Measurements from ENCODE around the gene PRSS27.

DNA sequence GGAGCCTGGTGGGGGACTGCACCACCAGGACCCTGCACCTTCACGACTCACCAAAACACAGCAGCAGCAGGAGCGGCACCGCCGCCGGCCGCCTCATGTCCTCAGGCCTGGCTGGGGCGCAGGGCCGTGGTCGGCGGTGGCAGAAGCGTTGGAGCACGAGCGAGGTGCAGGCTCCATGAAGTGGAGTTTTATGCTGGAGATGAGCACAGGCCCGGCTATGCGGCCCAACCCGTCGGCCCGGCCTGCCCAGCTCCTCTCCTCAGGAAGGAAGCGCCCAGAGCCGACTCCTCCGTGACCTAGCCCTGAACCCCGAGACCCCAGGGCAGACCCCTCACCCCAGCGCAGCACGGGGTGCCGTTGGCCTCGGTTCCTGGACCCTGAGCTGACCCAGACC is at the start of gene PRSS27:
- TF ChIP-seq, protein P1, sequence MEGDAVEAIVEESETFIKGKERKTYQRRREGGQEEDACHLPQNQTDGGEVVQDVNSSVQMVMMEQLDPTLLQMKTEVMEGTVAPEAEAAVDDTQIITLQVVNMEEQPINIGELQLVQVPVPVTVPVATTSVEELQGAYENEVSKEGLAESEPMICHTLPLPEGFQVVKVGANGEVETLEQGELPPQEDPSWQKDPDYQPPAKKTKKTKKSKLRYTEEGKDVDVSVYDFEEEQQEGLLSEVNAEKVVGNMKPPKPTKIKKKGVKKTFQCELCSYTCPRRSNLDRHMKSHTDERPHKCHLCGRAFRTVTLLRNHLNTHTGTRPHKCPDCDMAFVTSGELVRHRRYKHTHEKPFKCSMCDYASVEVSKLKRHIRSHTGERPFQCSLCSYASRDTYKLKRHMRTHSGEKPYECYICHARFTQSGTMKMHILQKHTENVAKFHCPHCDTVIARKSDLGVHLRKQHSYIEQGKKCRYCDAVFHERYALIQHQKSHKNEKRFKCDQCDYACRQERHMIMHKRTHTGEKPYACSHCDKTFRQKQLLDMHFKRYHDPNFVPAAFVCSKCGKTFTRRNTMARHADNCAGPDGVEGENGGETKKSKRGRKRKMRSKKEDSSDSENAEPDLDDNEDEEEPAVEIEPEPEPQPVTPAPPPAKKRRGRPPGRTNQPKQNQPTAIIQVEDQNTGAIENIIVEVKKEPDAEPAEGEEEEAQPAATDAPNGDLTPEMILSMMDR (IDR thresholded peaks at IDR 0.05; ENCODE audit: insufficient read depth, low read depth, low read length): no peak
- TF ChIP-seq EZH2 (IDR thresholded peaks at IDR 0.05; ENCODE audit: insufficient read depth, low read length): no peak

Data from astrocyte (in vitro differentiated cells and primary cell).